ENCODE results near the gene ZNF2.
A peak's percentile ranks its signal among the peaks of the same experiment; 100 is the strongest.

ZNF2 gene

DNA sequence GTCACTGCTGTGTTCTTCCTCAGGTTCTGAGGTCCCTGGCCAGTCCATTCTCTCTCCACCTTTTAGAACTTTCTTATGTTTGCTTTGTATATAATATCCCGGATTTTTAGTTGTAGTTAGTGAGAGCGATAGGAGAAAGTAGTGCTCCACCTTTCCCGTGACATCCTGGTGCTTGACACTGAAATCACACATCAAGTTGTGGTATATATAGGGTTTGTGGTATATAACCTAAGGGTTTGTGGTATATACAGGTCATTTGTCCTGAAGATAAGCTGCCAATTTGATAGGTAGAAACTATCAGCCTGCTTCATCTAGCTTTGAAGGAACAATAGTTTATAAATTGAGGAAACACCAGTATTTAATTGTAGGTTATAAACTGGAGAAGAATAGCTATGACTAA, 54.8 kb downstream of the ZNF2 start:
- no peak for DNase-seq (ENCODE audit: low read depth)
- no peak overlapping the region for H3K4me3 ChIP-seq (ENCODE audit: low read depth, low read length)
- TF ChIP-seq, protein P1, sequence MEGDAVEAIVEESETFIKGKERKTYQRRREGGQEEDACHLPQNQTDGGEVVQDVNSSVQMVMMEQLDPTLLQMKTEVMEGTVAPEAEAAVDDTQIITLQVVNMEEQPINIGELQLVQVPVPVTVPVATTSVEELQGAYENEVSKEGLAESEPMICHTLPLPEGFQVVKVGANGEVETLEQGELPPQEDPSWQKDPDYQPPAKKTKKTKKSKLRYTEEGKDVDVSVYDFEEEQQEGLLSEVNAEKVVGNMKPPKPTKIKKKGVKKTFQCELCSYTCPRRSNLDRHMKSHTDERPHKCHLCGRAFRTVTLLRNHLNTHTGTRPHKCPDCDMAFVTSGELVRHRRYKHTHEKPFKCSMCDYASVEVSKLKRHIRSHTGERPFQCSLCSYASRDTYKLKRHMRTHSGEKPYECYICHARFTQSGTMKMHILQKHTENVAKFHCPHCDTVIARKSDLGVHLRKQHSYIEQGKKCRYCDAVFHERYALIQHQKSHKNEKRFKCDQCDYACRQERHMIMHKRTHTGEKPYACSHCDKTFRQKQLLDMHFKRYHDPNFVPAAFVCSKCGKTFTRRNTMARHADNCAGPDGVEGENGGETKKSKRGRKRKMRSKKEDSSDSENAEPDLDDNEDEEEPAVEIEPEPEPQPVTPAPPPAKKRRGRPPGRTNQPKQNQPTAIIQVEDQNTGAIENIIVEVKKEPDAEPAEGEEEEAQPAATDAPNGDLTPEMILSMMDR (IDR thresholded peaks at IDR 0.05; ENCODE audit: insufficient read depth, low read depth, low read length, missing control alignments): no peak

DNA sequence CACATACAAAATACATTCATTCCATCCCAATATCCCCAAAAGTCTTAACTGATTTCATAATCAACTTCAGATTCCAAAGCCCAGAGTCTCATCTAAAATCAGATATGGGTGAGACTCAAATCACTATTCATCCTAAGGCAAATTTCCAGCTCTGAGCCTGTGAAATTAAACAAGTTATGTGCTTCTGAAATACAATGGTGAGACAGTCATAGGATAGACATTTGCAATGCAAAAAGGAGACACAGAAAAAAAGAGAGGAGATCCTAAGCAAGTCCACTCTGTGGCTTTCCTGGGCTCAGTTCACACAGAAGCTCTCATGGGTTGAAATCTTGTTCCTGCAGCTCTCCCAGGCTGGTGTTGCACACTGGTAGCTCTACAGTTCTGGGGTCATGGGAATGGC, 60.0 kb downstream of the ZNF2 start:
- no peak for DNase-seq (ENCODE audit: low read depth)
- TF ChIP-seq, protein P1 (IDR thresholded peaks at IDR 0.05; ENCODE audit: insufficient read depth, low read depth, low read length, missing control alignments): no peak
- H3K4me3 ChIP-seq (ENCODE audit: low read depth, low read length): no peak overlapping the region

DNA sequence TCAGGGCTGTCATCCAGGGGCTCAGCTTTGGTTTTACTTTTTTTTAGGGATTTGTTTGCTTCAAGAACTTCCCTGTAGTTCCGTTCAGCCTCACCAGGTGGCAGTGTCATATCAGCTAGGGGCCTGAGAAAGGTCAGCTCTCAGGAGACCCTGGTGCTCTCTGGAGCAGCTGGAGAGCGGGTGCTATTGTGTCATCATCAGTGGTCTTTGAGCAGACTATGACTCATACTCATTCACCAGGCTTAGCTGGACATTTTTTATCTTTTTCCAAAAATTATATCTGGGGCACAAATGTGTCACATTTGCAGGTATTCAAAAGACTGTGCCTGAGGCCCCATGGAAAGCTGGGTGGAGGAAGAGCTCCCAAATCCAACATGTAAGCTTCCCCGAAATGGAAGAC, 66.1 kb downstream of the ZNF2 start:
- DNase-seq (ENCODE audit: low read depth): peak; percentile 64
- no peak overlapping the region for H3K4me3 ChIP-seq (ENCODE audit: low read depth, low read length)
- TF ChIP-seq, protein P1 (IDR thresholded peaks at IDR 0.05; ENCODE audit: insufficient read depth, low read depth, low read length, missing control alignments): peak; percentile 69

DNA sequence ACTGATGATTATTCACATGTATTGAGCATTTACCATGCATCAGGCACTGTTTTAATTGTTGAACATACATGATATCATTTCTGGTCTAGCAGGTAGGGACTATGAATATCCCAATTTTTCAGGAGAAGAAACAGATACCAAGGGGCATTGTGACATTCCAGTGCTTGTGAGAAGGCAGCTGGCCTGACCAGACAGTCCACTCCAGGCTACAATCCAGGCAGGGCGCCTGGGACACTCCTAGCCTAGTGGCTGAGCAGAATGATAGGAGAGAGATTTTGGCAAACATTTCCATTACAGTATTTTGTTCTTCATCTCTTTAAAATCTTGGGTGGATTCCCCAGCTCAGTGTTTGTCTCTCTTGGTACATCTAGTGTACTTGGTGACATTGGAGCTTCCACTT, 66.6 kb downstream of the ZNF2 start:
- TF ChIP-seq, protein P1 (IDR thresholded peaks at IDR 0.05; ENCODE audit: insufficient read depth, low read depth, low read length, missing control alignments): no peak
- no peak for DNase-seq (ENCODE audit: low read depth)

More for the DNA sequence above, 66.6 kb downstream of the ZNF2 start:
- H3K4me3 ChIP-seq (ENCODE audit: low read depth, low read length): no peak overlapping the region
